Endothelial cell of umbilical vein (primary cell): ENCODE data around the gene CYP27C1.

Source experiments
- CTCF ChIP-seq, 2 donors: IDR thresholded peaks; 1 replicate in 1 of 2; 2 replicates in 1 of 2; pipeline ENCODE4 v1.5.1; 2011; ENCODE audit warnings: low read length in 2 of 2, mild to moderate bottlenecking in 2 of 2, moderate library complexity in 2 of 2, control low read depth in 1 of 2, inconsistent platforms in 1 of 2, low read depth in 1 of 2; ENCODE audit not compliant: insufficient read depth in 1 of 2; ENCODE audit errors: extremely low read depth in 1 of 2
- POLR2A ChIP-seq: IDR thresholded peaks from 2 replicates; pipeline ENCODE4 v1.6.1; 2012; ENCODE audit warnings: low read depth, mild to moderate bottlenecking, control low read depth, low read length

GRCh38 chr2:127162261-127163089, 57.6 kb downstream of the CYP27C1 start:
- no peak for TF ChIP-seq CTCF (IDR thresholded peaks at IDR 0.05; ENCODE audit: extremely low read depth in 1 of 2, insufficient read depth in 1 of 2, low read depth in 1 of 2, low read length in 2 of 2)
- TF ChIP-seq POLR2A, result no peak
